ENCODE results near the gene MRPL21.

MRPL21 gene

DNA sequence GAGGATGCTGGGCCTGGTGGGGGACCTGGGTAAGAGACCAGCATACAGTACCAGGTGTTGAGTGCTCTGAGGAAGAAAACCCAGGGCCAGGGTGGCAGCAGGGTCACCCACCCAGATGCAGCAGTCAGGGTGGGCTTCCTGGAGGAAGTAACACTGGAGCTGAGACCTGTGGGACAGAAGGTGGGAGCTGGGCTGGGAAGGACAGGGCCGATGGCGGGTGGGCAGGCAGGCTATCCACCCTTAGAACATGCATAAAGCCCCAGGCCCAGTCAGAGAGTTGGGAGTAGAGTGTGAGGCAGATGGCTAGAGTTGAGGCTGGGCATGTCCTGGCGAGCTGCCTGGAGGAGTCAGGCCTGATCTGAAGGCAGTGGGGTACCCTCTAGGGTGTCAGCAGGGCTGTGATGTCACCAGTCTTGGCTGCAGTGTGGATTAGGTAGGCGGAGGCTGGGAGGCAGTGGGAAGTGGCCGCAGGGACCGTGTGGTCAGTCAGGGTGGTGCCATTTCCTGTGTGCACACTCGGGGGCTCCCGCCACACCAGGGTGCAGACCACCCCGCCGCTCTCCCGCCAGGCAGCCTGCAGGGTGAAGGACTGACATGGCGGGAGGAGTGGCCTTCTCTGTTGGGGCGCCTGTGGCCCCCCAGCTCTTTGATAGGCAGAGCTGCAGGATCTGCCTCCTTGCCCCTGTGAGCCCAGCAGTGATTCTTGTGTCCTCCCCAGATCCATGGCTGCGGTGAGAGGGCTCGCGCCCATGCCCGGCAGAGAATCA is 35.4 kb upstream of the MRPL21 start:
- no peak overlapping the region for H3K4me3 ChIP-seq (ENCODE audit: low read depth, low read length)
- TF ChIP-seq, protein P1, sequence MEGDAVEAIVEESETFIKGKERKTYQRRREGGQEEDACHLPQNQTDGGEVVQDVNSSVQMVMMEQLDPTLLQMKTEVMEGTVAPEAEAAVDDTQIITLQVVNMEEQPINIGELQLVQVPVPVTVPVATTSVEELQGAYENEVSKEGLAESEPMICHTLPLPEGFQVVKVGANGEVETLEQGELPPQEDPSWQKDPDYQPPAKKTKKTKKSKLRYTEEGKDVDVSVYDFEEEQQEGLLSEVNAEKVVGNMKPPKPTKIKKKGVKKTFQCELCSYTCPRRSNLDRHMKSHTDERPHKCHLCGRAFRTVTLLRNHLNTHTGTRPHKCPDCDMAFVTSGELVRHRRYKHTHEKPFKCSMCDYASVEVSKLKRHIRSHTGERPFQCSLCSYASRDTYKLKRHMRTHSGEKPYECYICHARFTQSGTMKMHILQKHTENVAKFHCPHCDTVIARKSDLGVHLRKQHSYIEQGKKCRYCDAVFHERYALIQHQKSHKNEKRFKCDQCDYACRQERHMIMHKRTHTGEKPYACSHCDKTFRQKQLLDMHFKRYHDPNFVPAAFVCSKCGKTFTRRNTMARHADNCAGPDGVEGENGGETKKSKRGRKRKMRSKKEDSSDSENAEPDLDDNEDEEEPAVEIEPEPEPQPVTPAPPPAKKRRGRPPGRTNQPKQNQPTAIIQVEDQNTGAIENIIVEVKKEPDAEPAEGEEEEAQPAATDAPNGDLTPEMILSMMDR (IDR thresholded peaks at IDR 0.05; ENCODE audit: insufficient read depth, low read depth, low read length, missing control alignments): no peak
- DNase-seq (ENCODE audit: low read depth): no peak

DNA sequence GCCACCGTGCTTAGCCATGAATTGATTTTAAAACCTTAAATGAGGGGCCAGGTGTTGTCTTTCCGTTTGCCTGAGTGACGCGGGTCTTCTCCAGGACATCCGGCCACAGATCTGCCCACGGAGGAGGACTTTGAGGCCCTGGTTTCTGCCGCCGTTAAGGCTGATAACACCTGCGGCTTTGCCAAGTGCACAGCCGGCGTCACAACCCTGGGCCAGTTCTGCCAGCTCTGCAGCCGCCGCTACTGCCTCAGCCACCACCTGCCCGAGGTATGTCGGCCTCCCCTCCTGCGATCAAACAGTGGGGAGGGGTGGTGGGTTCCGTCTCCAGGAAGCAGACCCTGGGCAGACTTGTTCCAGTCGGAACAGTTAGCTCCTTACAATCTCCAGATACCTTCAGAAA is 34.5 kb upstream of the MRPL21 start:
- DNase-seq (ENCODE audit: low read depth): no peak
- TF ChIP-seq, protein P1 (IDR thresholded peaks at IDR 0.05; ENCODE audit: insufficient read depth, low read depth, low read length, missing control alignments): no peak

DNA sequence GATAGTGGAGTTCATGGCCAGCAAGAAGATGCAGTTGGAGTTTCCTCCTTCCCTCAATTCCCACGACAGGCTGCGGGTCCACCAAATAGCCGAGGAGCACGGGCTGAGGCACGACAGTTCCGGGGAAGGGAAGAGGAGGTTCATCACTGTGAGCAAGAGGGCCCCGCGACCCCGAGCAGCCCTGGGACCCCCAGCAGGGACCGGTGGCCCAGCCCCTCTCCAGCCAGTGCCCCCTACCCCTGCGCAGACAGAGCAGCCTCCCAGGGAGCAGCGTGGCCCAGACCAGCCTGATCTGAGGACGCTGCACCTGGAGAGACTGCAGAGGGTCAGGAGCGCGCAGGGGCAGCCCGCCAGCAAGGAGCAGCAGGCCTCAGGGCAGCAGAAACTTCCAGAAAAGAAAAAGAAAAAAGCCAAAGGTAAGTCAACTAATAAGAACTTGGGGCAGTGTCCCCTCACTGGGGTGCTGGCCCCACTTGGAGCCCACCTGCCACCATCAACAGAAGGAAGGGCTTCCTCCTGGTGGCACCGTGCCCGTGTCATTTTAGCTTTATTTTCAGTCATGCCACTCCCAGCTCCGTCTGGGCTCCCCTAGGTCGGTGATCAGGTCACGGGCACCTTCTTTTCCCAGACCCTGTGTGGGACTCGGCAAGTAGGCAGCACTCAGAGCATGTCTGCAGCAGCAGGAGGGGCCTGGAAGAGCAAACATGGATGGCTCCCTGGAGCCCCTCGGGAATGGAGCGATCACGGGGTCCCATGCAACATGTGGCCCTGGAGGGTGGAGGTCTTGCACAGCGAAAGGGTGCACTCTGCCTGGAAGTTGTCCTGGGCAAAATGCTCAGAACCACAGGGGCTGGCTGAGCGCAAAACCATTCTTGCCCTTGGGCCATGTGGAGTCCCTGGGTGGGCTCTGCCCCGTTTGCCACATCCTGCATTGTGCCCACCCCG is 33.3 kb upstream of the MRPL21 start:
- TF ChIP-seq, protein P1 (IDR thresholded peaks at IDR 0.05; ENCODE audit: insufficient read depth, low read depth, low read length, missing control alignments): no peak
- no peak for DNase-seq (ENCODE audit: low read depth)
- H3K4me3 ChIP-seq (ENCODE audit: low read depth, low read length): no peak overlapping the region

More for the DNA sequence above, 34.5 kb upstream of the MRPL21 start:
- H3K4me3 ChIP-seq (ENCODE audit: low read depth, low read length): no peak overlapping the region

DNA sequence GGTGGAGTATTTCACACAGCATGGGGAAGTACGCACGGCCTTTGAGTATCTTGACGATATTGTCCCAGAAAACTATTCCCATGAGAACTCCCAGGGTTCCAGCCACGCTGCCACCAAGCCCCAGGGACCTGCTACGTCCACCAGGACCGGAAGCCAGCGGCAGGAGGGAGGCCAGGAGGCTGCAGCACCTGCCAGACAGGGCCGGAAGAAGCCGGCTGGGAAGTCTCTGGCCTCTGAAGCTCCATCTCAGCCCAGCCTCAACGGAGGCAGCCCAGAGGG is 32.7 kb upstream of the MRPL21 start:
- H3K4me3 ChIP-seq (ENCODE audit: low read depth, low read length): no peak overlapping the region
- DNase-seq (ENCODE audit: low read depth): no peak
- TF ChIP-seq, protein P1 (IDR thresholded peaks at IDR 0.05; ENCODE audit: insufficient read depth, low read depth, low read length, missing control alignments): no peak

DNA sequence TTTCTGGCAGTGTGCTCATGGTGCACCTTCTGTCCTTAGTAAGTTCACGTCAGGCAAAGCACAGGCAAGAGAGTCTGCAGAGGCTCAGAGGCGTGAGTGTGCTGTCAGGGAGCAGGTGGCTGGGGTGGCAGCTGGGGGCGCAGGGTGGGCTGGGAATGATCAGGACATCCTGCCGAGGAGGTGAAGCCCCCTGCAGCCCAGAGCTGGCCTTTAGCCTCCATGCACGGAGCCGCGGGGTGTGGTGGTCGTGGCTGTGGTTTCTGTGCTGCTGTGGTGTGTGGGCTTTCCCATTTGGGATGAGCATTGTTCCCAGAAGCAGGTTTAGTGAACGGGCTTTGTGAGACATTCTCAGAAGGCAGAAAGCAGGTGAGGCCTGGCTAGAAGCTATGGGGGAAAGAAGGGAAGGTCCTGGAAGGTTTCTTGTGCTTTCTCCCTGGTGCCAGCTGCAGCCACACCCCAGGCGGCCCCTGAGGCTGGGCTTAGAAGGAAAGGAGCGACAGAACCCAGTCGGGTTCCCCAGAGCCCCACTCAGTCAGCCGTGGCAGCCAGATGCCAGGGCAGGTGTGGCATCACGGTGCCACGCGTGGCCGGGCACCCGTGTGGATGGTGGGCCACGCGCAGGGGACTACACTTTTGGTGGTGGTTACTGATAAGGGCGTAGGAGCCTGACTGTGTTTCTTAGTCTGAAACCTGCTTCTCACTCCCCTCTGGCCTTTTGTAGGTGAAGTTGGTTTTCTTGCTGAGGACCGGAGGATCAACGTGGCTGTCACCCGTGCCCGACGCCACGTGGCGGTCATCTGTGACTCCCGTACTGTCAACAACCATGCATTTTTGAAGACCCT is 32.1 kb upstream of the MRPL21 start:
- TF ChIP-seq, protein P1 (IDR thresholded peaks at IDR 0.05; ENCODE audit: insufficient read depth, low read depth, low read length, missing control alignments): no peak
- no peak for DNase-seq (ENCODE audit: low read depth)
- H3K4me3 ChIP-seq (ENCODE audit: low read depth, low read length): no peak overlapping the region

DNA sequence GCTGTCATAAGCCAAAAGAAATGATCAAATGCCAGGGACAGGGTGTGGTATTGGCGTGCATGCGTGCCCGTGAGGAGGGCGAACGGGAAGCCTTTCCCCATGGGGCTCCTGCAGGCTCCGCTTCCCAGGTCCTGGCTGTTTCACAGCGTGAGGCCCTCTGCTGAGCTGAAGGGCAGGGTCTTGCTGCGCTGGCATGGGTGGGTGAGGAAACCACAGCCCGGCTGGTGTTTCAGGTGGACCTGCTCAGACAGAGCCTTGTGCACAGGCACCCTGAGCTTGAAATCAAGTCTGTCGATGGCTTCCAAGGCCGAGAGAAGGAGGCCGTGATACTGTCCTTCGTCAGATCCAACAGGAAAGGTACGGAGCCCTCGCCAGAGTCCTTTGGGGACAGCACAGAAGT is 31.4 kb upstream of the MRPL21 start:
- no peak overlapping the region for H3K4me3 ChIP-seq (ENCODE audit: low read depth, low read length)
- no peak for DNase-seq (ENCODE audit: low read depth)
- TF ChIP-seq, protein P1 (IDR thresholded peaks at IDR 0.05; ENCODE audit: insufficient read depth, low read depth, low read length, missing control alignments): no peak
